Astrocyte of the hippocampus (primary cell): ENCODE results near the gene IKZF3.

ENCODE experiments used
- DNase-seq: peaks from one replicate; pipeline ENCODE4 v3.0.0; 2011; ENCODE audit warnings: low read depth, low spot score

The IKZF3 gene

DNA sequence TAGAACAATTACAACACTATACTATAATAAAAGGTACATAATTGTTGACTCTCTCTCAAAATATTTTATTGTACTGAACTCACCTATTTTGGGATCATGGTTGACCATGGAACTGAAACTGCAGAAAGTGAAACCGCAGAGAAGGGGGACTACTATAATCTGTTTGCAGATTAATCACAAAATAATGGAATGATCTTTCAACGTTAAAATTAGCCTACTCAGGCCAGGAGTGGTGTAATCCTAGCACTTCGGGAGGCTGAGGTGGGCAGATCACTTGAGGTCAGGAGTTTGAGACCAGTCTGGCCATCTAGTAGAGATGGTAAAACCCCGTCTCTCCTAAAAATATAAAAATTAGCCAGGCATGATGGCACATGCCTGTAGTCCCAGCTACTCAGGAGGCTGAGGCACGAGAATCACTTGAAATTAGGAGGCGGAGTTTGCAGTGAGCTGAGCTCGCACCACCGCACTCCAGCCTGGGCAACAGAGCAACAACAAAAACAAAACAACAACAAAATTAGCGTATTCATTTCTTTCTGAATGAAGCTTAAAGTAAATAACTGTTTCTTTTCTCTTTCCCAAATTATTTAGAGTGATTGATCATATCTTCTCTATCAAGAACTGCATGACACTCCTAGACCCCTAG lies 45.6 kb downstream of the IKZF3 start:
- no peak for DNase-seq

DNA sequence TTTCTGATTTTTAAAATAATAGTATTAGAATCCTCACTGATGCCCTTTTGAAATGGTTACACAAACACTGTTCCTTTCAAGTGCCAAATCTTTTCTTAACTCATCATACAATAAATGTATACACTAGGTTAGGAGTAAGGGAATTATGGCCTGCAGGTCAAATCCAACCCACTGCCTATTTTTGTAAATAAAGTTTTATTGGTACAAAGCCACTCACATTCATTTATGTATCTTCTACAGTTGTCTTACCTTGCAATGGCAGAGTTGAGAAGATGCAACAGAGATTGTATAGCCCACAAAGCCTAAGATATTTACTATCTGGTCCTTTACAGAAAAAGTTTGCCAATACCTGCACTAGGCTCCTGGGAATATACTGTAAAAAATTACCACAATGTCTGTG lies 47.8 kb downstream of the IKZF3 start:
- no peak for DNase-seq

DNA sequence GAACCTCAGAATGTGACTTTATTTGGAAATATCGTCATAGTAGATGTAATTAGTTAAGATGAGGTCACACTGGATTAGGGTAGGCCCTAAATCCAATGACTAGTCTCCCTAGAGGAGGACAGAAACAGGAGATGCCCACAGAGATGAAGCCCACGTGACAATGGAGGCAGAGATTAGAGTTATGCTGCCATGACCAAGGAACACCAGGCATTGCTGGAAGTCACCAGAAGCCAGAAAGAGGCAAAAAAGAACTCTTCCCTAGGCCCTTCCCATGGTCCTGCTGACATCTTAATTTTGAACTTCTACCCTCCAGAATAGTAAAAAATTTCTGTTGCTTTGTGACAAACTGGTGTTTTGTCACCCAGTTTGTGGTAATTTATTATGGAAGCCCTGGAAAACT lies 49.6 kb downstream of the IKZF3 start:
- DNase-seq = no peak

DNA sequence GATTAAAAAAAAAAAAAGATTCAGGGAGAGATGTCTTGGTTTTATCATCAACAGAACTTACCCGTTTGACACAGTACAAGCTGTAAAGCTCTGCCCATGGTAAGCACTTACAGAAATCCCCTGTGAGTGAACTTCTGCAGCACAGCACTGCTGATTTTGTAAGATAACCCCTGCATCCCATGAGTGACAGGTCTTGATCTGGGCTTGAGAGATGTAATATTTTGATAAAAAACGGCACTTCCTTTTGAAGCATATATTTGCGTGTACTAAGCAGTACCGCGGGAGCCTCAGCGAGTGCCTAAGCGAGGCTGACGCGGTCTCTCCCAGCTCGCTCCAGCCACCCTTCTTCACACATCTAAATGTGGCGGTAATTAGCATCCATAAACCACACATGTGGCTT lies 50.5 kb downstream of the IKZF3 start:
- DNase-seq = no peak

DNA sequence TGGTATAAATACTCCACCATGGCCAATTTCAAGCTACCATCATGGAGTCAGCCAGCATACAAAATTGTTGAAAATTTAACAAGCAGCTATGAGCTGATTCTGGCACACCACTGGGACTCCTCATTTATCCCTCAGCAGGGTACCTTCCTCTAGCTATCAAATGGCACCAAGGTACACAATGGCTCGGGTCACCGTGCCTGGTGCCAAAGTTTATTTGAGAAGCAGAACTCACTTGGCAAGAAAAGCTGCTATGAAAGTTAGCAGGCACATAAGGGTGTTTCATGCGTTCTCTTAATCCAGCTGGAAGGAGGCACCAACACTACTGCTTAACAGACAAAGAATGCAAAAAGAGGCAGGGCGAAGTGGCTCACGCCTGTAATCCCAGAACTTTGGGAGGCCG lies 51.6 kb downstream of the IKZF3 start:
- no peak for DNase-seq

DNA sequence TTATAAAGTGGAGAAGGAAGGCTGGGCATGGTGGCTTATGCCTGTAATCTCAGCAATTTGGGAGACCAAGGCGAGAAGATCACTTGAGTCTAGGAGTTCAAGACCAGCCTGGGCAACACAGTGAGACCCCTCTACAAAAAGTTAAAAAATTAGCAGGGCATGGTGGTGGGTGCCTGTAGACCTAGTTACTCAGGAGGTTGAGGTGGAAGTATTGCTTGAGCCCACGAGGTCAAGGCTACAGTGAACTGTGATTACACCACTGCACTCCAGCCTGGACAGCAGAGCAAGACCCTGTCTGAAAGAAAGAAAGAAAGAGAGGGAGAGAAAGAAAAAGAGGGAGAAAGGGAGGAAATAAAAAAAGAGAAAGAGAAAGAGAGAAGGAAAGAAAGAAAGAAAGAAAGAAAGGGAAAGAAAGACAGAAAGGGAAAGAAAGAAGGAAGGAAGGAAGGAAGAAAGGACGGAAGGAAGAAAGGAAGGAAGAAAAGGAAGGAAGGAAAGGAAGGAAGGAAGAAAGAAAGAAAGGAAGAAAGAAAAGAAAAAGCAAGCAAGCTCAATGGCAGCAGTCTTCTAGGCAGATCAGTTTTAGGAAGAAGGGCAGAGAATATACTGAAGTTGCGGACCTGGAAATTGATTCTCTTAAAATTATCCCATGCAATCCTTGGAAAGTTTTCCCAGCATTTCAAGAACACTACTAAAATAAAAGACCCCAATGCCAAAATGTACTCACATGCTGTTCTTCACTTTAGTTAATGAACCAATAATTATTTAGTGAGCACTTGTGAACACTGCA lies 53.0 kb downstream of the IKZF3 start:
- no peak for DNase-seq

DNA sequence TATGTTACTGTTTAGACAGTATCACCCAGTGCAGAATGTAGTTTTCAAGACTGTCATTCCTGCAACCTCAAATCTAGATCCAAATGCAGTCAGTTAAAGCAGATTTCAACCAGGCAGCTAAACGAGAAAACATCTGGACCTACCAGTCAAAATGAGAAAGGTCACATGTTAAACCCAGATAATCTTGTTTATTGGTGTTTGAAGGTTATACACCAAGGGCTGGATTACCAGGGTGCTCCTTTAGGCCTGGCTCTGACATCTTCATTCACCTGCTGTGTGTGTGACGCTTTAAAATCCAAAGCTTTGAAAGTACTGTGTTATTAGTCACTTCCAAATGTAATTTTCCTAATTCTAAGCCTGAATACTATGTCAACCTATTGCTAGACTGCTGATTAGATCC lies 54.9 kb downstream of the IKZF3 start:
- no peak for DNase-seq

DNA sequence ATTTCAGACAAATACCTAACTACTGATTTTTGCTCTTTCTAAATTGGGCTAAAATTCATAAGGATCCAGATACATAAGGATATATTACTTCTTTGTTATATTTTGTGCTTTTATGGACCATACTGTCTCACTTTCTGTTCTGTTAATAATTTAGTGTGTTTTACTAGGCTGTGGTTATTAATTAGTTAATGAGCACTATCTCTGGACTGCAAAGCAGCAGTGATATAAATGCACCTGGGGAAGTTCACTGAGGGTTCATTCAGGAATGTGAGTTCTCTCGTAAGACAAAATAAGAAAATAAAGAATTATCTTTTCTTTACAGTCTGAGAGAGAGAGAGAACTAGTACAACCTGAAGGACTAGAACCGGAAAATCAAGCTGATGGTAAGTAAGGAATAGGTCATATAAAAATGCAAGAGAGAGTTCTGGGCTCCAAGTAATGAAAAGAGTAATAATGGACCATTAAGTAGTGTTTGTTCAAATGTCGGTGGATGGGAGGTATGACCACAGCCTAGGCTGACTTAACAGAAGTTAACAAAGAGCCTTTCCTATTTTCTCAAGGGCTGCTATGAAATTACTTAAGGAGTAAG lies 55.6 kb downstream of the IKZF3 start:
- no peak for DNase-seq

DNA sequence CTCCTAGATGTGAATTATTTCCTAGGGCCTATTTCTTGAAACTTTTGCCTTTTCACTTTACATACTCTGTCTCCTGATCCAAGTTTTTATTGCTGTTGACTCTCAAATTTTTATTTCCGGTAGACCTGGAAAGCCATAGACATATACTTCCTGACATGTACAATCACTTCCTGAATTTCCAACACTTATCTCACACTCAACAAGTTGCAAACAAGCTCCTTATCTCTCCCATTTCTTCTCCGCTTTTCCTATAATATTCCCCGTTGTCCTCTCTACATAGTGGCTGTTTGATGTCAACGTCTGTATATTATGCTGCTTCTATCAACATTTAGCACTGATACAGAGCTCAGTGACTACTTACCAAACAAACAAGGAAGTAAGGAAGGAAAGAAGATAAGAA lies 59.3 kb downstream of the IKZF3 start:
- no peak for DNase-seq

DNA sequence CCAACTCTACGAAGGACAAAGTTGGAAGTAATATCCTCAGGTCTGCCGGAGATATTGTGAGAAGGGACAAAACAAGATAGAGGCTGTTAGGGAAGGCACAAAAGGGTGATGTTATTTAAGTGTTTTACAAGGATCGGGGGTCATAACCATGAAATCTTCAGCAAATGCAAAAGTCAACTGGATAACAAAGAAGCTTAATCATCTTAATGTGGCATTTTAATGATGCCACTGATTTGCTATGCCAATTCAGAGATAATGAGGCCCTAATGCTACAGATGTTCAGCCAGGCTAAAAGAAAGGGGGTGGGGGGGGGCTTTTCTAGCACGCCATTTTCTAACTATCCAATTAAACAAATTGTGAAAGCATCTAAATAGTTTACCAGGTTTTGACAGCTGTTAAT lies 63.1 kb downstream of the IKZF3 start:
- DNase-seq = no peak

DNA sequence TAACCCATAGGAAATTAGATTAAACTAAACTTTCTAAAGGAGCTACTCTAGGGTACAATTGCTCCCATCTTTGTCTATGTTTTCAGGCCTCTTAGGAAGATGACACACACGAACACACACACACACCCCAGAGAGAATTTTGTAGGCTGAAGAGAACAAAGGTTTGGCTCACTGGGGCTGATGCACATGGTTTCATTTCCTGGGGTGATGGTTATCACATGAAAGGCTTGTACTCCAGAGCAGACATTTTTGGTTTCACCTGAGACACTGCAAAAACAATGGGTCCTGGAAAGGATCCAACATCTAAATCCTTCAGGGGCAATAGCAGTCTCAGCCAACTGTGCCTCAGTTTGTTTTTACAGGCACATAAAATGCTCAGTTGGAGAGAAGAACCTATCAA lies 63.6 kb downstream of the IKZF3 start:
- DNase-seq = no peak

DNA sequence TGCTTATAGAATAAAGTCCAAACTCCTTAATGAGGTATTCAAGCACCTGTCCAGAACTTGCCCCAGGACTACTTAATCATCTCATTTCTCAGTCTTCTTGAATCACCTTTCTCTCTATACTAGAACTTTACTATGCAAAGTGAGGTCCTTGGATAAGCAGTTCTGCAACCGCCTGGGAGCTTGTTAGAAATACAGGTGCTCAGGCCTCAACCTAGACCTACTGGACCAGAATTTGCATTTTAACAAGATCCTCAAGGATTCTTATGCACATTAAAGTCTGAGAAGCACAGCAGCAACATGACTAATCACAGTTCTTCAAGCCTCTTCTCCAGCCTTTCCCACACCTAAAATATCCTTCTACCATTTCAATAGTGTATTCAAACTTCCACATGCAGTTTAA lies 64.7 kb downstream of the IKZF3 start:
- no peak for DNase-seq

DNA sequence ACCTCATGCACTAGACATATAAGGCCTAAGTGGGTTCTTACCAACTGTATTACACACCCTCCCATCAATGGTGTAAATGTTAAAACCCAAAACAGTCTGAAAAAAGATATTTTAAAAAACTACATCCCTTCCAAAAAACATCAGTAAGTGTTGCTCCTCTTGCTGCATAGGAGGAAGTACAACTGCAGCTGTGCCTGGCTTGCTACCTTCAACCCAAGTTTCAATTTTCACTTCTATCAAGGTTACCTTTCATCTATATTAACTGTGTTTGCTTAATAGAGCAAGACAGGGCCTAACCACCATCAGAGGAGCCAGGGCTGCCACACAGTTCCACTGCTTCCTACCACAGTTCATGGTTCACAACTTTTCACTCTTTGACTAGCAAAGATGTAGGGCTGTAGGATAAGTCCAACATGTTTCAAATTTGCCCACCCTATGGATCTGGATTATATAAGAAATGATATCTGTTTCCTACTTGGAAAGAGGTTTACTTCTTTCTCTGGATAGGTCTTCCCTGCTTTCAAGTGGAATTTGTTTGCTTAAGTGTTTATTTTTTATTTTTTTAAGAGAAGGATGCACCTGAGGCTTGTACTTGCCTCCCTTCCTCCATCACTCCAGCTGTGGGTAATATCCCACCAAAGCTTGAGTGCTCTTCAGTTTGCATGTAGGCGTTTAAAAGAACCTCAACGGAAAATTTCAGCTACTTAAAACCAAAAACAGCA lies 69.7 kb downstream of the IKZF3 start:
- no peak for DNase-seq

DNA sequence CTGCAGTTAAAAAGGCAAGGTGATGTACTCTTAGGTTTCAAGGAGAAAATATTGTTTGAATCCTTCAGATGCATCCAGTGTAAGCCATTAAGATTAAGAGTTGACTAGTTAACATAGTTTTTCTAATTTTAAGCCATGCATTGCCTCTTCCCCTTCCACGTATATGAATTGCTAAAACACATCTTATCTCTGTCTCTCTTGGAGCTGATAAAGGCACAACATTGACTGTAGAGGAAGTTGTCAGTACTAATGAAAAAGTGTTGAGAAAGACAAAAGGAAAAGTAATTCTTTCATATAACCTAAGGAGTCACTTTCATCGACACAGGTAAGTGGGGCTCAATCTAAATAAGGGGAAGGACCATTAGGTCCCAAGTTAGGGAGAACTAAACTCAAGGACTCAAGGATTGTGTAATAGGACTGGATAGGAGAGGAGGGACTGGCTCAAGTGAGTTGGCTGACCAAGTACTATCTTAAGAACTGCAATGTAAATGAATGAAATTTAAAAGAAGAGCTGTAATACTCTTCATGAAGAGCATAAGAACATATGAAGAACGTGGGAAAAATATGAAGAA lies 70.7 kb downstream of the IKZF3 start:
- DNase-seq = no peak

DNA sequence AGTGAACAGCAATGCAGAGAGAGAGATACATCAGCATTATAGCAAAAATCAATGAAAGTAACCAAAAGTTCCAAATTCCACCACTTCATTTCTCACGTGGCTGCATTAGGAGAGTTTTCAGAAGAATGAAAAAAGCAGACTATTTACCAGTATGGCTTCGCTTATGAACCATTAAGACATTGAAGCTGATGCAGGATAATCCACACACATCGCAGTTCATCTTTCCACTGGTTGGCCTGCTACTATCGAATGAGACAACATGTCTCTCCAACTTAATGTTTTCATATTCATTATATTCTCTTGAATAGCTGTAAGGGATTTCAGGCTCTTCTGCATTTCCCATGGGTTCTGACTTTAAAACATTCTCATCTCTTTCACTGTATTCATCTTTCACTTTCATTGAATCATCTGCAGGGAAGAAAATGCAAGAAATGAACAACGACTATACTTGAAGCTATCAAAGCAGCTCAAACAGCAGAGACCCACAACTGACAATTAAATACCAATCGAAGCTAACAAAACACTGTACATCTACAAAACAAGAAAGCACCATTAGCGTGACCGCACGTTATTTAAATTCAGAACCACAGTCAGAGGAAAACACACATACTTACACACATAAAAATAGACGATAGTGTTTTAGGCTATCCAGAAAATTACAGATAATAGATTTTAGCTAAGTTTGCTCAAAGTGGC lies 71.4 kb downstream of the IKZF3 start:
- DNase-seq = no peak

DNA sequence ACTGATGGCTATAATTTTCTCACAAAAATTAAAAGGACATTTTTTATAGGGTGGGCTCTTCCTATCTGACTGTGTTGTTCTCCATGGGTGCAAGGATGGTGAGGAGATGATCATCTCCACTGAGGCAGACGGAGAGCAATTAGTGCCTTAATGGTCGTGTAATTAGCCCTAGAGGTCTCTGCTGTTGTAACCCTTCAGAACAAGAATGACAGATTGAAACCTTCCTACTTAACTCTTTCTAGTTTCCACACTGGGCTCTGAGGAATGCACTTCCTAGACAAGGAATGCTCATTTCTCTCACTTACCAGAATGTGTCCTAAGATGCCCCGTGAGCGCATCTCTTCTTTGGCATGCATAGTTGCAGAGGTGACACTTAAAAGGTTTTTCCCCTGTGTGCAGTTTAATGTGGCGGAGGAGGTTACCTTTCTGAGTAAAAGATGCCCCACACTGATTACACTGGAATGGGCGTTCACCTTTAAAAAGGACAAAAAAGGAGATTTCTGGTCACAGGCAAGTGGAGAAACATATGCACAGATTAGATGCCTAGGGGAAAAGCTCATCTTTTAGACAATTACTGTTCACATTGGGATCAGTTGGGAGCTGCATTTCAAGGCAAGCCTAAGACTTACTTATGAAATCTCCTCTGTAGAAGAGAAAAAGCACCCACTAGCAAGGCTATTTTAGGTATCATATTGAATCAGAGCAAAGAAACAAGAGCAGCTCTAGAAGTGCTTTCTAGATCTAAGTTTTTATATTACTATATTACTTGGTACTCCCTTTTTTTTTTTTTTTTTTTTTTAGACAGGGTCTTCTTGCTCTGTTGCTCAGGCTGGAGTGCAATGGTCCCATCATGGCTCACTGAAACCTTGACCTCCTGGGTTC lies 72.8 kb downstream of the IKZF3 start:
- DNase-seq = no peak

DNA sequence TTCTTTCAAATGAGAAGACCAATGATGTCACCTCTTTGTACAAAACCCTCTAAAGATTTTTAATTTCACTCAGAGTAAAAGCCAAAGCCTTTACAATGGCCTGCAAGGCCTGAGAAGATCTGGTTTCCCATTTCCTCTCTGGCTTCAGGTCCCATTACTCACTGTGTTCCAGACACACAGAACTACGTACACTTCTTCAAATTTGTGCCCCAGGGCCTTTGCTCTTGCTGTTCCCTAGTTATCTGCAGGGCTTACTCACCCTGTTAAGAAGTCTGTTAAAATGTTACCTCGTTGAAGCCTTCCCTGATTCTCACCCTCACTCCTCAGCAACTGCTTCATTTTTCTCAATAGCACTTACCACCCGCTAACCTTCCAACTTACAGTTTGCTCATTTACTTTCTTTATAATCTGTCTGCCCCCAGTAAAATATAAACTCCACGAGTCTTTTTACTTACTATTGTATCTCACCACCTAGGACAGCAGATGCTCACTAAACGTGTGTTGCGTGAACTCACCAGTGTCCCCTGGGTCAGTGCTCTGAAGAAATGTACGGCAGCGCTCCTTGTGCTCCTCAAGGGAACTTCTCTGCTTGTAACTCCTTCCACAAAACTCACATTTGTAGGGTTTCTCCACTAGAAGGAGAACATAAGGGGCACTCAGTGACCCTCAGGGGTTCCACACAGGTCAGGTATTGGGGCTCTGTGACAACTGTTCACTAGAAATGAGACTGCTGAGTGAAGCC lies 76.2 kb downstream of the IKZF3 start:
- no peak for DNase-seq

DNA sequence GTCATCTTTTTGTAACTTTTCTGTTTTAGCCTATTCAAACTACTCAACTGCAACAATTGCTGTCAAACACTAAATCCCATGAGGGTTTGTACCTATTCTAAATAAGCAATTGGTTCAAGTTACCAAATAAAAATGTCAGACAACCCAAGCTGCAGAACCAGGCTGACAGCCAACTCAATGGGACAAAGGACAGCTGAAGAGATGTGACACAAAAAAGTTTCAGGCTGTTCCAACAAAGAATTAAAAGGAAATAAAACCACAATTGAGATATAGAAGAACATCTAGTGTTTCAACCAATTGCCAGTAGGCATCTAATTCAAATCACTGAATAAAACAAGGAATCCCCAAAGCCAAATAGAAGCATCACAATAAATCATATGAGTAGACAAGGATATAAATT lies 77.1 kb downstream of the IKZF3 start:
- DNase-seq = no peak

DNA sequence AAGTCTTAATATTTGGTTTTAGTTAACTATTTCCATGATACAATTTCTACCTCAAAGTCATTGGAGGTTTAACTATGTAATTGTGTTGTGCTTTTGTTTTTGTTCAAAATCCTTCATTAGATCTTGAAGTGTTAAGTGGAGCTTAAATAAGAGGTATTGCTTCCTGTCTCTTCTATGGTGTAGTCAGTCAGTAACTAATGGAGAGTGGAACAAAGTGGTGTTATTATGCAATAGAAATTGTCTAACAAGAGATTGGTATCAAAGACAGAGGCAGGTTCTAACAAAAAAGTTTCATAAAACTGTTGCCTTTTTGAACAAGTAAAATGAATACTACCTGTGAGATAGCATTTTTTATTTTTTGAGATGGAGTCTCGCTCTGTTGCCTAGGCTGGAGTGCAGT lies 81.1 kb downstream of the IKZF3 start:
- no peak for DNase-seq

DNA sequence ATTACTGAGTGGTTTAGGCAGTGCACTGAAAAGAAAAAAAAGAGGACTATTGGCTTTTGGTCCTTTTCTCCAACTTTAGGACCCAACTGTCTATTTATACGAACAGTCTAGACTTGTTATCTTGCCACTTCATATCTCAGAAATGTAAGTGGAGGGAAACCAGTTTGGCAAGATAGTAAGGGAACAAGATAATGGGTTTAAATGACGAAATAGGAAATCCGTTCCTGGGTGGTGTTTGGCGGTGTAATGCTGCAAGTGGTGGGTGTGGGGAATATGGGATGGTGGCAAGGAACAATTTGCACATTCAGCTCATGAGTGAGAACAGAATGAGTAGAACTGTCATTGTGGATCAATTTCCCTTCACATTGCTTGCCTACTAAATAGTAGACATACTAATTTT lies 81.6 kb downstream of the IKZF3 start:
- no peak for DNase-seq
